ENCODE results near the gene SUPT6H. TPM values are rescaled to one million over a fixed set of nuclear protein-coding genes. Genes with fewer than 3 reads are reported as not detected.

The SUPT6H gene
- total RNA-seq, 1 experiment from 2014 or later, result 63.3 TPM

GRCh38 chr17:28689011-28689410 lies 27.0 kb downstream of the SUPT6H start:
- BruUV-seq (replicated peaks), result no TSS peak
- DNase-seq, result no peak
- H3K4me1 ChIP-seq (replicated peaks; ENCODE audit: insufficient read depth), result no peaks in the 10 kb centered on the region
- no peaks in the 10 kb centered on the region for H3K9me2 ChIP-seq (ENCODE audit: insufficient read depth)
- no peaks in the 10 kb centered on the region; the same call in 1 of the 2 replicates for H3F3A ChIP-seq (ENCODE audit: insufficient read depth, low read depth)
- CTCF ChIA-PET, result interaction anchor here (0.6 kb wide), 1 partner anchor 48 kb away, joined by 3 read pairs; no protein-coding TSS in a partner anchor
- no peaks in the 10 kb centered on the region for H3K79me2 ChIP-seq (ENCODE audit: low read depth)
- no peak overlapping the region for H2AFZ ChIP-seq
- no peak overlapping the region for H3K4me3 ChIP-seq
- intact Hi-C loops (cut with micrococcal nuclease; ENCODE audit: unreplicated experiment), result no loop called here
- POLR2A ChIA-PET (ENCODE audit: unreplicated experiment), result no interaction called here
- no peak for TF ChIP-seq CTCF (conservative IDR thresholded peaks at IDR 0.05)
- H3K4me2 ChIP-seq, result no peak overlapping the region
- H4K20me1 ChIP-seq (ENCODE audit: insufficient read depth), result no peaks in the 10 kb centered on the region; the same call in 1 of the 2 replicates
- H3K27me3 ChIP-seq (ENCODE audit: insufficient read depth, low read depth), result no peaks in the 10 kb centered on the region
- peaks cover 46% of the 10 kb centered on the region for H3K36me3 ChIP-seq (ENCODE audit: low read depth)
- no peaks in the 10 kb centered on the region for H3K9me3 ChIP-seq (ENCODE audit: insufficient read depth, low read depth)
- no peak overlapping the region for H3K27ac ChIP-seq

- no TSS peak for BruUV-seq (replicated peaks)
- H3K27me3 ChIP-seq (ENCODE audit: insufficient read depth, low read depth), result no peaks in the 10 kb centered on the region
- H3K4me2 ChIP-seq, result no peak overlapping the region
- no peaks in the 10 kb centered on the region for H4K20me1 ChIP-seq (ENCODE audit: insufficient read depth)
- H3K9me2 ChIP-seq (ENCODE audit: insufficient read depth), result no peaks in the 10 kb centered on the region
- intact Hi-C loops (cut with micrococcal nuclease; ENCODE audit: unreplicated experiment), result no loop called here
- no peak overlapping the region for H3K4me3 ChIP-seq
- H3F3A ChIP-seq (ENCODE audit: insufficient read depth, low read depth), result 0 out of 2 replicates have a peak, but pooled peaks cover 3% of the 10 kb centered on the region
- no peak for DNase-seq
- H2AFZ ChIP-seq, result no peak overlapping the region
- no peaks in the 10 kb centered on the region for H3K9me3 ChIP-seq (ENCODE audit: insufficient read depth, low read depth)
- no peak overlapping the region for H3K27ac ChIP-seq
- TF ChIP-seq CTCF (conservative IDR thresholded peaks at IDR 0.05) (no peak), EZH2 (IDR thresholded peaks at IDR 0.05; ENCODE audit: low read depth) (no peak)
- ChIA-PET POLR2A (ENCODE audit: unreplicated experiment) (no interaction called here), CTCF (no interaction called here)
- H3K4me1 ChIP-seq (replicated peaks; ENCODE audit: insufficient read depth), result no peaks in the 10 kb centered on the region
- no peaks in the 10 kb centered on the region for H3K79me2 ChIP-seq (ENCODE audit: low read depth)
- peaks cover 24% of the 10 kb centered on the region for H3K36me3 ChIP-seq (ENCODE audit: low read depth)
These were observed 31.9 kb downstream of the SUPT6H start for GRCh38 chr17:28693869-28694268.

GRCh38 chr17:28698253-28698941 lies 36.4 kb downstream of the SUPT6H start:
- DNase-seq, result no peak
- H3K27ac ChIP-seq, result no peak overlapping the region
- CTCF ChIA-PET, result no interaction called here
- H3K9me3 ChIP-seq (ENCODE audit: insufficient read depth, low read depth), result no peaks in the 10 kb centered on the region
- H3K4me2 ChIP-seq, result no peak overlapping the region
- no peaks in the 10 kb centered on the region for H4K20me1 ChIP-seq (ENCODE audit: insufficient read depth)
- peaks cover 4% of the 10 kb centered on the region; the same call in 1 of the 2 replicates for H3K36me3 ChIP-seq (ENCODE audit: low read depth)
- TF ChIP-seq EZH2 (IDR thresholded peaks at IDR 0.05; ENCODE audit: low read depth) (no peak), CTCF (conservative IDR thresholded peaks at IDR 0.05) (no peak)
- BruUV-seq (replicated peaks), result no TSS peak
- H3K79me2 ChIP-seq (ENCODE audit: low read depth), result no peaks in the 10 kb centered on the region
- H3K4me3 ChIP-seq, result no peak overlapping the region
- H2AFZ ChIP-seq, result no peak overlapping the region
- no peaks in the 10 kb centered on the region for H3K27me3 ChIP-seq (ENCODE audit: insufficient read depth, low read depth)
- POLR2A ChIA-PET (ENCODE audit: unreplicated experiment), result no interaction called here
- H3K4me1 ChIP-seq (replicated peaks; ENCODE audit: insufficient read depth), result no peaks in the 10 kb centered on the region
- H3F3A ChIP-seq (ENCODE audit: insufficient read depth, low read depth), result peaks cover 8% of the 10 kb centered on the region; the same call in 1 of the 2 replicates
- intact Hi-C loops (cut with micrococcal nuclease; ENCODE audit: unreplicated experiment), result no loop called here
- H3K9me2 ChIP-seq (ENCODE audit: insufficient read depth), result no peaks in the 10 kb centered on the region
